Mononuclear cell (primary cell): ENCODE measurements around the gene RNF224. TPM values are rescaled to one million over a fixed set of nuclear protein-coding genes. Genes with fewer than 3 reads are reported as not detected.
A peak's percentile ranks its signal among the peaks of the same experiment; 100 is the strongest.
"Not testable (repeated sequence)": the region's sequence is repeated elsewhere in the genome, so short reads cannot be mapped to it uniquely, and the experiment has no call there.

Experiments used
- H3K27me3 ChIP-seq: 2 replicates; pipeline ENCODE4 v1.6.0; 2011; ENCODE audit warnings: low read length, control low read depth; ENCODE audit not compliant: insufficient read depth
- H3K4me1 ChIP-seq: 2 replicates; pipeline ENCODE4 v1.5.1; 2011; ENCODE audit warnings: mild to moderate bottlenecking, low read length, control low read depth; ENCODE audit not compliant: insufficient read depth
- H3K4me3 ChIP-seq: 2 replicates; pipeline ENCODE4 v1.5.1; 2011; ENCODE audit warnings: mild to moderate bottlenecking, low read length, moderate library complexity
- H3K9me3 ChIP-seq: 2 replicates; pipeline ENCODE4 v1.5.1; 2011; ENCODE audit warnings: low read depth, mild to moderate bottlenecking, control low read depth, low read length
- total RNA-seq: library from RNA; depleted of rRNA; stranded (reverse); fragments of >200 nt; gene quantifications from one replicate; pipeline ENCODE4 v1.2.3, GENCODE V29; 2012

The RNF224 gene
- total RNA-seq, 1 donor = 0.10 TPM

GRCh38 chr9:137234758-137235423 is 7.6 kb downstream of the RNF224 start:
- Histone ChIP-seq H3K4me1 (peaks cover 31% of the 10 kb centered on the region), H3K4me3 (no peak overlapping the region), H3K9me3 (no peaks in the 10 kb centered on the region), H3K27me3 (no peaks in the 10 kb centered on the region)

- Histone ChIP-seq H3K27me3 (no peaks in the 10 kb centered on the region), H3K9me3 (no peaks in the 10 kb centered on the region), H3K4me3 (no peak overlapping the region), H3K4me1 (peaks cover 38% of the 10 kb centered on the region)
Measured at GRCh38 chr9:137235424-137236237, 8.3 kb downstream of the RNF224 start.

GRCh38 chr9:137236238-137236935 is 9.1 kb downstream of the RNF224 start:
- H3K27me3 ChIP-seq = no peaks in the 10 kb centered on the region
- no peak overlapping the region for H3K4me3 ChIP-seq
- H3K4me1 ChIP-seq = peaks cover 38% of the 10 kb centered on the region
- no peaks in the 10 kb centered on the region for H3K9me3 ChIP-seq

GRCh38 chr9:137236936-137237421 is 9.7 kb downstream of the RNF224 start:
- Histone ChIP-seq H3K4me1 (peaks cover 41% of the 10 kb centered on the region), H3K9me3 (no peaks in the 10 kb centered on the region), H3K4me3 (no peak overlapping the region), H3K27me3 (no peaks in the 10 kb centered on the region)

- peaks cover 52% of the 10 kb centered on the region for H3K4me1 ChIP-seq
- no peaks in the 10 kb centered on the region for H3K9me3 ChIP-seq
- H3K4me3 ChIP-seq = no peak overlapping the region
- H3K27me3 ChIP-seq = no peaks in the 10 kb centered on the region
Measured at GRCh38 chr9:137237759-137238726, 10.7 kb downstream of the RNF224 start.

- not testable (repeated sequence) for H3K9me3 ChIP-seq, H3K27me3 ChIP-seq
- Histone ChIP-seq H3K4me3 (peak overlapping the region; percentile 61), H3K4me1 (peaks cover 55% of the 10 kb centered on the region)
Measured at GRCh38 chr9:137239541-137240200, 12.4 kb downstream of the RNF224 start.

- Histone ChIP-seq H3K27me3 (no peaks in the 10 kb centered on the region), H3K4me1 (peaks cover 55% of the 10 kb centered on the region), H3K9me3 (no peaks in the 10 kb centered on the region), H3K4me3 (peak overlapping the region; percentile 61)
Measured at GRCh38 chr9:137240318-137240840, 13.1 kb downstream of the RNF224 start.

GRCh38 chr9:137240841-137241489 is 13.7 kb downstream of the RNF224 start, which contains the start of gene TUBB4B:
TSS of gene TUBB4B (plus strand) at chr9:137241287. CDS start at chr9:137241361, 74 bp downstream.
- Histone ChIP-seq H3K4me1 (peaks cover 53% of the 10 kb centered on the region), H3K27me3 (no peaks in the 10 kb centered on the region), H3K4me3 (peak within 1 kb of the TSS; percentile 65), H3K9me3 (no peaks in the 10 kb centered on the region)

- Histone ChIP-seq H3K4me3 (peak overlapping the region; percentile 65), H3K27me3 (no peaks in the 10 kb centered on the region), H3K9me3 (no peaks in the 10 kb centered on the region), H3K4me1 (peaks cover 46% of the 10 kb centered on the region)
Measured at GRCh38 chr9:137241490-137242268, 14.4 kb downstream of the RNF224 start.

GRCh38 chr9:137242269-137243203 is 15.2 kb downstream of the RNF224 start:
- no peaks in the 10 kb centered on the region for H3K27me3 ChIP-seq
- no peaks in the 10 kb centered on the region for H3K9me3 ChIP-seq
- peak overlapping the region; percentile 65 for H3K4me3 ChIP-seq
- peaks cover 38% of the 10 kb centered on the region for H3K4me1 ChIP-seq

GRCh38 chr9:137243266-137243625 is 15.9 kb downstream of the RNF224 start:
- H3K27me3 ChIP-seq, H3K4me3 ChIP-seq, H3K9me3 ChIP-seq: not testable (repeated sequence)
- peaks cover 38% of the 10 kb centered on the region for H3K4me1 ChIP-seq
